Sigmoid colon (tissue), 4 donors: ENCODE measurements around the gene NFATC1.

Experiments used
- POLR2AphosphoS5 ChIP-seq, 4 donors: sonication (generic); formaldehyde crosslinking; IDR thresholded peaks; one replicate each; pipeline ENCODE4 v1.6.1; 2017; ENCODE audit warnings: antibody characterized with exemption in 4 of 4
- TF ChIP-seq, protein P1 (sequence below), 4 experiments: fragments of 450-650 bp in 3 of 4; fragments of 200-600 bp in 1 of 4; IDR thresholded peaks; one replicate each; pipeline ENCODE4 v1.5.1; 2016 to 2019; ENCODE audit warnings: antibody characterized with exemption in 4 of 4, mild to moderate bottlenecking in 3 of 4, moderate library complexity in 2 of 4

DNA sequence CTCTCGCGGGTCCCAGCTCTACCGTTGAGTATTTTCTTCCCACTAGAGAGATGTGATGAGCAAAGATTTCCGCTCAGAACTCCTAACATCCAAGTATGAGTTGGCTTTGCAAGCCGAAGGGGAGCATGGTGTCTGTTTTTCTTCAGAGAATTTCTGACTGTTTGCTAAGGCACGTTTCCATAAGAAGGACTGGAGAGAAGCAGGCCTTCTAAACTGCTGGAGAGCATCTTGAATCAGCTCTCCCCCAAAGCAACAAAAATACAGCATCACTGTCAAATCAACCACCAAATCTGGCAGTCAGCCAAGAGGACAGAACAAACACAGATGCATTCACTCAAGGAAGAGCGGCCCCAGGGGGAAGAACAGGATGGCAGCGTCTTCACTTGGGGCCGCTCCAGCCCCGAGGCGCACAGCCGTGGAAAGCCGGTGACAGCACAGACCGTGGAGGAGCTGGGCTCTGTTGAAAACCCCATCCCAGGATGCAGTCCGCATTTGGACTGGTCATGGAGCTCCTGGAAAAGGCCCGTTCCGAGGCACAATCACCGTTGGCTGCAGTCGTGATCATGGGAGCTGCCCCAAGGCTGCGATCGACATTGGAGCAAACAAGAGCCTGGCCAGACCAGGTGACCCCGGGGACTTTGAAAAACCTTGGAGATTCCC is 101.4 kb downstream of the NFATC1 start:
- TF ChIP-seq, protein P1, sequence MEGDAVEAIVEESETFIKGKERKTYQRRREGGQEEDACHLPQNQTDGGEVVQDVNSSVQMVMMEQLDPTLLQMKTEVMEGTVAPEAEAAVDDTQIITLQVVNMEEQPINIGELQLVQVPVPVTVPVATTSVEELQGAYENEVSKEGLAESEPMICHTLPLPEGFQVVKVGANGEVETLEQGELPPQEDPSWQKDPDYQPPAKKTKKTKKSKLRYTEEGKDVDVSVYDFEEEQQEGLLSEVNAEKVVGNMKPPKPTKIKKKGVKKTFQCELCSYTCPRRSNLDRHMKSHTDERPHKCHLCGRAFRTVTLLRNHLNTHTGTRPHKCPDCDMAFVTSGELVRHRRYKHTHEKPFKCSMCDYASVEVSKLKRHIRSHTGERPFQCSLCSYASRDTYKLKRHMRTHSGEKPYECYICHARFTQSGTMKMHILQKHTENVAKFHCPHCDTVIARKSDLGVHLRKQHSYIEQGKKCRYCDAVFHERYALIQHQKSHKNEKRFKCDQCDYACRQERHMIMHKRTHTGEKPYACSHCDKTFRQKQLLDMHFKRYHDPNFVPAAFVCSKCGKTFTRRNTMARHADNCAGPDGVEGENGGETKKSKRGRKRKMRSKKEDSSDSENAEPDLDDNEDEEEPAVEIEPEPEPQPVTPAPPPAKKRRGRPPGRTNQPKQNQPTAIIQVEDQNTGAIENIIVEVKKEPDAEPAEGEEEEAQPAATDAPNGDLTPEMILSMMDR (IDR thresholded peaks at IDR 0.05): no peak
- TF ChIP-seq POLR2AphosphoS5 (IDR thresholded peaks at IDR 0.05): peak; percentile 64 to 86 (median 78)
